Calu3 (cell line): ENCODE measurements around the gene SCLY. TPM values are rescaled to one million over a fixed set of nuclear protein-coding genes. Genes with fewer than 3 reads are reported as not detected.

Experiments
- BruUV-seq: library from RNA; stranded (reverse); fragments of 400-500 nt; replicated peaks from 2 replicates; lab custom pipeline; 2021; lab: Mats Ljungman, UMichigan
- CTCF ChIA-PET: fragments of 300-600 bp; sonication (Branson Sonifier 250); formaldehyde crosslinking; loops from one replicate; lab custom pipeline; 2022; ENCODE audit warnings: antibody characterized with exemption; lab: Charles Lee
- DNase-seq: peaks from one replicate; pipeline ENCODE4 v3.0.0; 2022
- H3K27ac Mint-ChIP-seq: one replicate; pipeline ENCODE4 v1.8.0; 2022; ENCODE audit warnings: mixed read lengths; ENCODE audit not compliant: unreplicated experiment
- H3K27me3 Mint-ChIP-seq: one replicate; pipeline ENCODE4 v1.8.0; 2022; ENCODE audit warnings: mixed read lengths; ENCODE audit not compliant: unreplicated experiment
- H3K36me3 Mint-ChIP-seq: one replicate; pipeline ENCODE4 v1.8.0; 2022; ENCODE audit warnings: mild to moderate bottlenecking, moderate library complexity, mixed read lengths; ENCODE audit not compliant: insufficient read depth, unreplicated experiment
- H3K4me1 Mint-ChIP-seq: one replicate; pipeline ENCODE4 v1.8.0; 2022; ENCODE audit warnings: mild to moderate bottlenecking, low read depth, mixed read lengths; ENCODE audit not compliant: unreplicated experiment
- H3K4me3 Mint-ChIP-seq: one replicate; pipeline ENCODE4 v1.8.0; 2022; ENCODE audit warnings: mild to moderate bottlenecking, low read depth, moderate library complexity, mixed read lengths; ENCODE audit not compliant: unreplicated experiment
- H3K9me3 Mint-ChIP-seq: one replicate; pipeline ENCODE4 v1.8.0; 2022; ENCODE audit warnings: low read depth, mixed read lengths; ENCODE audit not compliant: unreplicated experiment
- intact Hi-C: fragments of 100-400 bp; cut with micrococcal nuclease; formaldehyde crosslinking; loops from one replicate; pipeline ENCODE4 v1.10.0; 2022; ENCODE audit not compliant: unreplicated experiment
- total RNA-seq: library from RNA; stranded (reverse); gene quantifications from 2 replicates; pipeline ENCODE4 v1.2.3, GENCODE V29; 2022
- TF ChIP-seq, protein P1 (sequence below): fragments of 200-600 bp; IDR thresholded peaks from one replicate; pipeline ENCODE4 v1.8.0; 2022; ENCODE audit warnings: antibody characterized with exemption; ENCODE audit not compliant: unreplicated experiment

SCLY gene
- total RNA-seq, 1 experiment from 2014 or later = 37.5 TPM

- CTCF ChIA-PET = no interaction called here
- Mint-ChIP-seq H3K27me3 (no peaks in the 10 kb centered on the region), H3K27ac (no peak overlapping the region), H3K4me3 (no peak overlapping the region), H3K9me3 (peaks cover 5% of the 10 kb centered on the region), H3K36me3 (peaks cover 12% of the 10 kb centered on the region), H3K4me1 (no peaks in the 10 kb centered on the region)
- no TSS peak for BruUV-seq
- TF ChIP-seq, protein P1, sequence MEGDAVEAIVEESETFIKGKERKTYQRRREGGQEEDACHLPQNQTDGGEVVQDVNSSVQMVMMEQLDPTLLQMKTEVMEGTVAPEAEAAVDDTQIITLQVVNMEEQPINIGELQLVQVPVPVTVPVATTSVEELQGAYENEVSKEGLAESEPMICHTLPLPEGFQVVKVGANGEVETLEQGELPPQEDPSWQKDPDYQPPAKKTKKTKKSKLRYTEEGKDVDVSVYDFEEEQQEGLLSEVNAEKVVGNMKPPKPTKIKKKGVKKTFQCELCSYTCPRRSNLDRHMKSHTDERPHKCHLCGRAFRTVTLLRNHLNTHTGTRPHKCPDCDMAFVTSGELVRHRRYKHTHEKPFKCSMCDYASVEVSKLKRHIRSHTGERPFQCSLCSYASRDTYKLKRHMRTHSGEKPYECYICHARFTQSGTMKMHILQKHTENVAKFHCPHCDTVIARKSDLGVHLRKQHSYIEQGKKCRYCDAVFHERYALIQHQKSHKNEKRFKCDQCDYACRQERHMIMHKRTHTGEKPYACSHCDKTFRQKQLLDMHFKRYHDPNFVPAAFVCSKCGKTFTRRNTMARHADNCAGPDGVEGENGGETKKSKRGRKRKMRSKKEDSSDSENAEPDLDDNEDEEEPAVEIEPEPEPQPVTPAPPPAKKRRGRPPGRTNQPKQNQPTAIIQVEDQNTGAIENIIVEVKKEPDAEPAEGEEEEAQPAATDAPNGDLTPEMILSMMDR = no peak
- DNase-seq = no peak
- intact Hi-C loops = no loop called here
Observed at GRCh38 chr2:238079874-238080327, 19.1 kb downstream of the SCLY start.

DNA sequence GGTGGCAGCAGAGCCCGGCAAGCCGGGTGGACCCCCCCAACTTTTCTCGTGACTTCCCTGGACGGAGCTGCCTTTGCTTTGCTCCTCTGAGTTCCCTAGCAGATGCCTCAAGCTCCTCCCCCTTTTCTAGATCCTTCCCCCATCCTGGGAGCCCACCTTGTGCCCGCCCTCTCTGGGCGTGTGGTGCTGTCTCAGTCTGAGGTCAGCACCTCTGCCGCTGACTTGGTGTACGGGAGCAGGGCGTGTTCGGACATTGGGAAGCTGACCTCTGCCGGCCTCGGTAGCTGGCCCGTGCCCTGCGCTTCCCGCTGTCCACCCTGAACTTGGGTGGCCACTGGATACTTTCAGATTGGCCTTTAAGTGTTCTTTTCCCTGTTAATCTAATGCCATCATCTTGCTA is 19.7 kb downstream of the SCLY start:
- Mint-ChIP-seq H3K36me3 (peaks cover 16% of the 10 kb centered on the region), H3K4me1 (no peaks in the 10 kb centered on the region), H3K27ac (no peak overlapping the region), H3K4me3 (no peak overlapping the region), H3K9me3 (peaks cover 5% of the 10 kb centered on the region), H3K27me3 (no peaks in the 10 kb centered on the region)
- intact Hi-C loops = no loop called here
- DNase-seq = no peak
- CTCF ChIA-PET = no interaction called here
- no TSS peak for BruUV-seq
- TF ChIP-seq, protein P1 = no peak

- TF ChIP-seq, protein P1 = no peak
- CTCF ChIA-PET = no interaction called here
- H3K4me1 Mint-ChIP-seq = no peaks in the 10 kb centered on the region
- H3K27me3 Mint-ChIP-seq = no peaks in the 10 kb centered on the region
- no TSS peak for BruUV-seq
- peaks cover 16% of the 10 kb centered on the region for H3K36me3 Mint-ChIP-seq
- H3K27ac Mint-ChIP-seq = no peak overlapping the region
- peaks cover 5% of the 10 kb centered on the region for H3K9me3 Mint-ChIP-seq
- no peak overlapping the region for H3K4me3 Mint-ChIP-seq
- DNase-seq = no peak
- intact Hi-C loops = no loop called here
Observed at GRCh38 chr2:238081150-238081549, 20.3 kb downstream of the SCLY start.

DNA sequence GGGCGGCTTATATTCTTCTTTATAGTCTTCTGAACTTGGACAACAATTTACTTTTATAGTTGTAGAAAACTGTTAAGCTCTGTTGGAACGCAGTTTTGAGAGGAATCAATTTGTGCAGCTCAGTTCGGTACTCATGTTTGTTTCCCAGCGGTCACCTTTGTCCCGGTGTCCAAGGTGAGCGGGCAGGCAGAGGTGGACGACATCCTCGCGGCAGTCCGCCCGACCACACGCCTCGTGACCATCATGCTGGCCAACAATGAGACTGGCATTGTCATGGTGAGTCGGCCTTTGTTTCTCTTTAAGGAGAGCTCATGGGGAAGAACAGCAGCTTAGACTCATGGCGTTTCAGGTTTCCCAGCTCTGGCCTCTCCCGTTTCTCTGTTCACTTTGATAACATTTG is 20.8 kb downstream of the SCLY start:
- DNase-seq = no peak
- H3K36me3 Mint-ChIP-seq = peaks cover 16% of the 10 kb centered on the region
- peaks cover 5% of the 10 kb centered on the region for H3K9me3 Mint-ChIP-seq
- TF ChIP-seq, protein P1 = no peak
- H3K27ac Mint-ChIP-seq = no peak overlapping the region
- no peaks in the 10 kb centered on the region for H3K27me3 Mint-ChIP-seq
- intact Hi-C loops = no loop called here
- BruUV-seq = no TSS peak
- H3K4me1 Mint-ChIP-seq = no peaks in the 10 kb centered on the region
- CTCF ChIA-PET = no interaction called here
- H3K4me3 Mint-ChIP-seq = no peak overlapping the region
